Activated B cell treated with CpG ODN at 0.5 μM for 24 hours (primary cell): ENCODE results near the gene CH25H. TPM values are rescaled to one million over a fixed set of nuclear protein-coding genes. Genes with fewer than 3 reads are reported as not detected.

Source experiments
- ATAC-seq: fragments of 200-7000 bp; cut with Tn5 transposase; one replicate; pipeline ENCODE4 v1.10.0; 2021; ENCODE audit warnings: low read depth, mild to moderate bottlenecking, moderate library complexity
- CTCF ChIA-PET: fragments of 350-600 bp; sonication (Branson Sonifier 250); formaldehyde crosslinking; loops from one replicate; lab custom pipeline; 2021; ENCODE audit warnings: antibody characterized with exemption; lab: Charles Lee
- POLR2A ChIA-PET: fragments of 350-600 bp; sonication (Branson Sonifier 250); formaldehyde crosslinking; loops from one replicate; lab custom pipeline; 2021; ENCODE audit warnings: antibody characterized with exemption; lab: Charles Lee
- DNase-seq: peaks from one replicate; pipeline ENCODE4 v3.0.0; 2022
- H3K27ac Mint-ChIP-seq: one replicate; pipeline ENCODE4 v1.8.0; 2020; ENCODE audit warnings: mixed read lengths
- H3K27me3 Mint-ChIP-seq: one replicate; pipeline ENCODE4 v1.8.0; 2021; ENCODE audit warnings: mixed read lengths
- H3K36me3 Mint-ChIP-seq: one replicate; pipeline ENCODE4 v1.8.0; 2021; ENCODE audit warnings: low read depth, mixed read lengths
- H3K4me1 Mint-ChIP-seq: one replicate; pipeline ENCODE4 v1.8.0; 2021; ENCODE audit warnings: mixed read lengths
- H3K4me3 Mint-ChIP-seq: one replicate; pipeline ENCODE4 v1.8.0; 2020; ENCODE audit warnings: mild to moderate bottlenecking, mixed read lengths
- H3K9me3 Mint-ChIP-seq: one replicate; pipeline ENCODE4 v1.8.0; 2020; ENCODE audit warnings: mixed read lengths
- CTCF ChIP-seq: fragments of 200-600 bp; IDR thresholded peaks from one replicate; pipeline ENCODE4 v1.8.0; 2022; ENCODE audit warnings: antibody characterized with exemption, mild to moderate bottlenecking
- intact Hi-C: fragments of 100-400 bp; cut with micrococcal nuclease; formaldehyde crosslinking; loops from one replicate; pipeline ENCODE4 v1.15.1; 2024
- total RNA-seq: library from RNA; stranded (reverse); gene quantifications from 2 replicates; pipeline ENCODE4 v1.2.3, GENCODE V29; 2022

CH25H gene
- total RNA-seq, 1 donor from 2014 or later: not detected

- no peak overlapping the region for H3K4me3 Mint-ChIP-seq
- DNase-seq (no peak), ATAC-seq (no peak)
- no peak overlapping the region for H3K27ac Mint-ChIP-seq
- no peak for TF ChIP-seq CTCF
- POLR2A ChIA-PET: interaction anchor here (1.1 kb wide), 1 partner anchor 379 kb away, joined by 4 read pairs; no protein-coding TSS in a partner anchor
- peaks cover 10% of the 10 kb centered on the region for H3K4me1 Mint-ChIP-seq
- CTCF ChIA-PET: interaction anchor here (0.6 to 4.2 kb wide), 15 partner anchors 8 to 381 kb away, joined by 3 to 99 read pairs (median 5); partner anchors contain the start of gene CH25H
- H3K27me3 Mint-ChIP-seq: peaks cover 15% of the 10 kb centered on the region
- no peaks in the 10 kb centered on the region for H3K9me3 Mint-ChIP-seq
- intact Hi-C loops: loop anchor here (10.0 kb wide), 1 partner anchor 651 kb away; no protein-coding TSS in a partner anchor
- H3K36me3 Mint-ChIP-seq: peaks cover 28% of the 10 kb centered on the region
Measured at GRCh38 chr10:89215511-89215910, 8.4 kb upstream of the CH25H start.

GRCh38 chr10:89214566-89215165 is 7.5 kb upstream of the CH25H start:
- H3K4me3 Mint-ChIP-seq: no peak overlapping the region
- no peak for DNase-seq
- POLR2A ChIA-PET: interaction anchor here (0.5 kb wide), 1 partner anchor 138 kb away, joined by 3 read pairs; no protein-coding TSS in a partner anchor
- H3K4me1 Mint-ChIP-seq: peaks cover 14% of the 10 kb centered on the region
- peaks cover 25% of the 10 kb centered on the region for H3K36me3 Mint-ChIP-seq
- no peak for TF ChIP-seq CTCF
- H3K9me3 Mint-ChIP-seq: no peaks in the 10 kb centered on the region
- intact Hi-C loops: loop anchor here (10.0 kb wide), 1 partner anchor 650 kb away; no protein-coding TSS in a partner anchor
- ATAC-seq: no peak
- peaks cover 24% of the 10 kb centered on the region for H3K27me3 Mint-ChIP-seq
- CTCF ChIA-PET: interaction anchor here (0.7 to 4.2 kb wide), 20 partner anchors 10 to 648 kb away, joined by 3 to 99 read pairs (median 4); partner anchors contain the start of gene LIPA
- no peak overlapping the region for H3K27ac Mint-ChIP-seq

- CTCF ChIA-PET: interaction anchor here (1.0 to 4.2 kb wide), 11 partner anchors 9 to 647 kb away, joined by 3 to 99 read pairs (median 5); no protein-coding TSS in a partner anchor
- Mint-ChIP-seq H3K36me3 (peaks cover 19% of the 10 kb centered on the region), H3K9me3 (no peaks in the 10 kb centered on the region), H3K27ac (no peak overlapping the region), H3K27me3 (peaks cover 33% of the 10 kb centered on the region), H3K4me3 (no peak overlapping the region), H3K4me1 (peaks cover 20% of the 10 kb centered on the region)
- ATAC-seq (peak; percentile 47), DNase-seq (no peak)
- TF ChIP-seq CTCF: no peak
- intact Hi-C loops: loop anchor here (1.0 to 10.0 kb wide), 4 partner anchors 183 to 648 kb away; no protein-coding TSS in a partner anchor
- POLR2A ChIA-PET: no interaction called here
Measured at GRCh38 chr10:89213191-89213808, 6.2 kb upstream of the CH25H start.

- Mint-ChIP-seq H3K4me3 (no peak overlapping the region), H3K4me1 (peaks cover 29% of the 10 kb centered on the region), H3K9me3 (no peaks in the 10 kb centered on the region), H3K27ac (no peak overlapping the region), H3K36me3 (peaks cover 19% of the 10 kb centered on the region), H3K27me3 (peaks cover 45% of the 10 kb centered on the region)
- intact Hi-C loops: loop anchor here (10.0 kb wide), 1 partner anchor 646 kb away; no protein-coding TSS in a partner anchor
- no peak for DNase-seq
- CTCF ChIA-PET: interaction anchor here (0.9 to 3.7 kb wide), 4 partner anchors 178 to 376 kb away, joined by 3 to 18 read pairs (median 8); no protein-coding TSS in a partner anchor
- ATAC-seq: no peak
- POLR2A ChIA-PET: interaction anchor here (0.5 kb wide), 1 partner anchor 223 kb away, joined by 3 read pairs; no protein-coding TSS in a partner anchor
- no peak for TF ChIP-seq CTCF
Measured at GRCh38 chr10:89210794-89211425, 3.8 kb upstream of the CH25H start.
